Pancreas (tissue), 10 donors: ENCODE measurements around the gene NLRP1. TPM values are rescaled to one million over a fixed set of nuclear protein-coding genes. Genes with fewer than 3 reads are reported as not detected.

Experiments
- ATAC-seq, 4 donors: fragments of 200-7000 bp; cut with Tn5 transposase; one replicate each; pipeline versions ENCODE4 v1.8.0 to v1.9.1; 2020; ENCODE audit warnings: mild to moderate bottlenecking in 4 of 4, moderate library complexity in 4 of 4
- DNase-seq, 6 donors: peaks; one replicate each; pipeline ENCODE4 v3.0.0-alpha.2; 2020
- FAIRE-seq: peaks from 2 replicates; lab custom pipeline; 2012; peaks lifted over from hg19 to GRCh38; lab: Jason Lieb, UNC
- H3K27ac ChIP-seq, 4 donors: fragments of 200-600 bp; sonication (generic); 1 replicate in 3 of 4; 2 replicates in 1 of 4; pipeline versions ENCODE4 v1.5.0 to v1.8.0; 2020
- H3K27me3 ChIP-seq, 4 donors: fragments of 200-600 bp; one replicate each; pipeline ENCODE4 v1.8.0; 2021
- H3K36me3 ChIP-seq, 3 donors: fragments of 200-600 bp; sonication (generic) in 1 of 3; one replicate each; pipeline versions ENCODE4 v1.5.0 to v1.8.0; 2020 to 2021
- H3K4me1 ChIP-seq, 3 donors: fragments of 200-600 bp; one replicate each; pipeline ENCODE4 v1.8.0; 2021
- H3K4me3 ChIP-seq, 4 donors: fragments of 200-600 bp; sonication (generic) in 2 of 4; one replicate each; pipeline versions ENCODE4 v1.5.0 to v1.8.0; 2020 to 2021
- H3K9me3 ChIP-seq, 4 donors: fragments of 200-600 bp; one replicate each; pipeline ENCODE4 v1.8.0; 2021
- WGBS, 2 donors: extraction: QIAGEN DNeasy Blood & Tissue Kit; methylation state at CpG; one replicate each; pipeline ENCODE4 v1.1.7; 2013; 5-methylcytosine and 5-hydroxymethylcytosine counted together
- intact Hi-C, 3 donors: fragments of 100-400 bp; cut with DNase I; formaldehyde crosslinking; loops; one replicate each; pipeline versions ENCODE4 v1.11.1 to v1.14.2; 2022
- polyA plus RNA-seq, 2 donors: library from polyadenylated mRNA; stranded (reverse); fragments of 200-250 nt; gene quantifications; one replicate each; pipeline ENCODE4 v1.2.3, GENCODE V29; 2013
- total RNA-seq, 6 donors: library from RNA; stranded (reverse); fragmentation: NEBNext Ultra II Directional in 4 of 6; extraction: Animal tissue kit (Norgen Biotek cat#: 25700) in 4 of 6; gene quantifications; one replicate each; pipeline versions ENCODE4 v1.2.1 to v1.2.4, GENCODE V29; 2021 to 2023
- TF ChIP-seq, protein P1 (sequence below), 4 donors: fragments of 200-600 bp; sonication (generic) in 3 of 4; IDR thresholded peaks; one replicate each; pipeline versions ENCODE4 v1.5.0 to v1.8.0; 2021; ENCODE audit warnings: antibody characterized with exemption in 4 of 4
- donor health status: healthy with polysubstance abuse.
- donor health status: DM: no; HTN: no; CAD: no; lungs with moderate emphysema.
- donor health status: DM: no; HTN: no; CAD: no.
- donor health status: control.
- donor health status: control.
- donor health status: Bipolar disorder and iron deficiency.
- donor health status: DM: yes; HTN: yes; CAD: no.
- donor health status: DM: no; HTN: no; CAD: no.
- donor health status: DM: no; HTN: no; CAD: no.
- donor health status: DM: yes; HTN: yes; CAD: no.

NLRP1 gene
- total and polyA plus RNA-seq, 8 donors: 2.0 to 83.2 (median 11.1) TPM

DNA sequence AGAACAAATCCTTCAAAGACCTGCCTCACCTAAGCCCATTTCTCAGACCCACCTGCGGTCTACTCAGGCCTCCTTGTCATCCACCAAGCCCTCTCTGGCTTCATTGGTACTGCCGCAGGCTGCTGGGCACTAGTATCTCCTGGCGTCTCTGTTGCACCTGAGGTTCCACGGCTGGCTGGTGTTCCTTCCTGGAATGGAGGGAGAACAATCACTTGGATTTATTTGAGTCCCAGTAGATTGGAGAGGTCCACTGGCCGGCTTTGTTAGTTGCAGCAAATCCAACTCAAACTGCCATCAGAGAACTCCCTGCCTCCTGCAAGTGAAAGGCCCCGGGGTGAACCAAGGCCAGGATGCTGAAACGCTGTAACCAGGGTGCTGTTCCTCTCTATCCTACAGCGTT is 82.6 kb downstream of the NLRP1 start:
- H3K4me3 ChIP-seq: no peak overlapping the region
- intact Hi-C loops: no loop called here
- ATAC-seq: no peak
- no peak for FAIRE-seq
- H3K9me3 ChIP-seq: no peaks in the 10 kb centered on the region
- no peak for DNase-seq
- peaks cover 0 to 3% (median 0%) of the 10 kb centered on the region in 4 donors for H3K27me3 ChIP-seq
- no peaks in the 10 kb centered on the region for H3K4me1 ChIP-seq
- TF ChIP-seq, protein P1, sequence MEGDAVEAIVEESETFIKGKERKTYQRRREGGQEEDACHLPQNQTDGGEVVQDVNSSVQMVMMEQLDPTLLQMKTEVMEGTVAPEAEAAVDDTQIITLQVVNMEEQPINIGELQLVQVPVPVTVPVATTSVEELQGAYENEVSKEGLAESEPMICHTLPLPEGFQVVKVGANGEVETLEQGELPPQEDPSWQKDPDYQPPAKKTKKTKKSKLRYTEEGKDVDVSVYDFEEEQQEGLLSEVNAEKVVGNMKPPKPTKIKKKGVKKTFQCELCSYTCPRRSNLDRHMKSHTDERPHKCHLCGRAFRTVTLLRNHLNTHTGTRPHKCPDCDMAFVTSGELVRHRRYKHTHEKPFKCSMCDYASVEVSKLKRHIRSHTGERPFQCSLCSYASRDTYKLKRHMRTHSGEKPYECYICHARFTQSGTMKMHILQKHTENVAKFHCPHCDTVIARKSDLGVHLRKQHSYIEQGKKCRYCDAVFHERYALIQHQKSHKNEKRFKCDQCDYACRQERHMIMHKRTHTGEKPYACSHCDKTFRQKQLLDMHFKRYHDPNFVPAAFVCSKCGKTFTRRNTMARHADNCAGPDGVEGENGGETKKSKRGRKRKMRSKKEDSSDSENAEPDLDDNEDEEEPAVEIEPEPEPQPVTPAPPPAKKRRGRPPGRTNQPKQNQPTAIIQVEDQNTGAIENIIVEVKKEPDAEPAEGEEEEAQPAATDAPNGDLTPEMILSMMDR (IDR thresholded peaks at IDR 0.05): no peak
- H3K27ac ChIP-seq: no peak overlapping the region
- no peaks in the 10 kb centered on the region for H3K36me3 ChIP-seq
- 66 to 73% methylated on average over 8 of the region's 8 CpGs for WGBS, 2 donors

DNA sequence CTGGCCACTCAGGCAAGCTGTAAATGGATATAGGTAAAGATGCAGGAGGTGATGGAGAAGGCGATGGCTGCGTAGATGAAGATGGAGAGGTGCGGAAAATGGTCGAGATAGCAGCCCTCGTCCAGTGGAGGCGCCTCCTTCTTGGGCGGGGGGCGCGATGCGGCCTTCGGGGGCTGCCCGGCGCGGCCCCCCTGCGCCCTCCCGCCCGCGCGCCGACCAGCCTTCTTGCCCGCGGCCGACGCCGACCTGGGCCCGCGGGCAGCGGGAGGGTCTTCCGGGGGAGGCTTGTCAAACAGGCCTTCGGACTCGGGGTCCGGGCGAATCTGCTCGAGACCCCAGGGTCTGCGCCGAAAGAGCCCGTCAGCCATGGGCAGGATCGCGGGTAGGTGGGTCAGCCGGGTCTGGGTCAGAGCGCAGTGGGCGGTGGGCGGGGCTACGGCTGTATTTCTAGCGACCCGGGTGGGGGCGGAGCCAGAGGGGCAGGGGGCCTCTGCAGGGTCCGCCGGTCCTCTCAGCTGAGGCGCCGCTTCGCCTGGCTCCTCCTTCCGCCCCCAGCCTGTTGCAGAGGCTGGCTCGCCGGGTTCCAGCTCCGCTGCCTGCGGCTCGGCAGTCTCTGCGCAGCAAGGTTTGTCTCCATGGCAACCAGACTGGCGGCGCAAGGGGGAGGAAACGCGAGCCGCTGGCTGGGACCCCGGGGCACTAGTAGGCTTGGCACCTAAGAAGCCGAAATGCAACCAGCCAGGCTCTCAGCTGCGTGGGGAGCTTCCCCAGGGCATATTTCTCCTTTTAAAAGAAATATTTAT is 83.5 kb downstream of the NLRP1 start:
- 2% methylated on average over 40 to 67 of the region's 67 CpGs for WGBS, 2 donors
- Histone ChIP-seq H3K4me3 (peak overlapping the region; percentile 12 to 56 (median 28)), H3K27ac (no peak overlapping the region), H3K9me3 (no peaks in the 10 kb centered on the region), H3K36me3 (no peaks in the 10 kb centered on the region), H3K27me3 (peaks cover 0 to 3% (median 0%) of the 10 kb centered on the region in 4 donors), H3K4me1 (no peaks in the 10 kb centered on the region)
- intact Hi-C loops: no loop called here
- no peak for FAIRE-seq
- peak; percentile 44 to 87 (median 62) for DNase-seq
- ATAC-seq: peak; percentile 70 to 94 (median 92)
- TF ChIP-seq, protein P1 (IDR thresholded peaks at IDR 0.05): no peak

DNA sequence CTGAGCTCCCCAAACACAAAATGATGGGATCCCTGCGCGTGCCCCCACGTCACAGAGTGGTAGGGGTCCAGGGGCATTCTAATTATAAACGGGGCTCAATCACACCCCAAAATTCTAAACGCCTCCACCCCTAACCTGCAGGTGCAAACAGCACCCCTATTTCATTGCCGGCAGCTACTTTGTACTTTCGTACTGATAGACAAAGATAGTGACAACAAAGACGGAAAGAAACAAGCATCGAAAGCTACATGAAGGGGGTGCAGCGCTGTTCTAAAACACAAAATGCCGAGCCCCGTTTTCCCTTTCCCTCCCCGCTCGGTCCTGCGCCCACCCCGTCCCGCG is 84.1 kb downstream of the NLRP1 start:
- intact Hi-C loops: no loop called here
- no peaks in the 10 kb centered on the region for H3K36me3 ChIP-seq
- peaks cover 0 to 3% (median 0%) of the 10 kb centered on the region in 4 donors for H3K27me3 ChIP-seq
- H3K9me3 ChIP-seq: no peaks in the 10 kb centered on the region
- no peak for DNase-seq
- ATAC-seq: no peak
- no peak overlapping the region for H3K27ac ChIP-seq
- no peaks in the 10 kb centered on the region for H3K4me1 ChIP-seq
- H3K4me3 ChIP-seq: peak overlapping the region in 3 of 4 donors; percentile 12 to 56 (median 33)
- TF ChIP-seq, protein P1 (IDR thresholded peaks at IDR 0.05): no peak
- WGBS, 2 donors: 2 to 4% methylated on average over 18 of the region's 18 CpGs
- no peak for FAIRE-seq

DNA sequence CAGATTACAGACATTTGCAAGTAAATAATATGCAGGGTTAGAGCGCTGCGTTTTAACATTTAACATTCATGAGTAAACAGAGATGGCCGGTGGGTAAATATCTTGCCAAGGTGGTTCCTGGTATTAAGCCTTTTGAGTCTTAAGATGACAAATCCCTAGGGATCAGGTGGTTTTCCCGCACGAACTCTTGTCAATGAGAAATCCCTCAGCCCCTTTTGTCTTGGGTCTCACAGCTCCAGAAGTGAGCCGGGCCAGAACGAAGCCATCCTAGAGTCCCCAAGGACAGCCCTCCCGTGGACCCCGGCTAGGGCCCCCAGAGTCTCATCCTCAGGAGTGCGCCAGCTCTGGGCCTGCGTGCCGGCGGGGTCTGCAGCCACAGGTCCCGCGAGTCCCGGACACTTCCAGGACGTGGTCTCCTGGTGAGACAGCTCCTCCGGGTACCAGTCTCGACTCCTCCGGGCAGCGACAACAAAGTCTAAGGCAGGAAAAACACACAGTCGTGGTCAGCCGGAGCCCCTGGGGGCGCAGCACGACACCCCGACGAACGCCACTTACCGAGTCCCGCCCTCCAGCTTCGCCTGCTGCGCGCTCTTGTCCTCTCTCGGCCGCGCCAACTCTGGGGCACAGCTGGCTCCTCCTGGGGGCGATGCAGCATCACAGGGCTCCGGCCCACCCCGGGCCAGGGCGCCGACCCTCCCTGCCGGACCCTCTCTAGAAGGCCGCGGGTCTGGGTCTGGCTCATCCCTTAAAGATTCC is 84.7 kb downstream of the NLRP1 start:
- no peak for FAIRE-seq
- DNase-seq: peak in 1 of 6 donors; percentile 58
- ATAC-seq: peak in 3 of 4 donors; percentile 23 to 39 (median 35)

More for the DNA sequence above, 84.7 kb downstream of the NLRP1 start:
- intact Hi-C loops: no loop called here
- no peaks in the 10 kb centered on the region for H3K9me3 ChIP-seq
- 12% methylated on average over 44 of the region's 44 CpGs for WGBS, 2 donors
- no peaks in the 10 kb centered on the region for H3K4me1 ChIP-seq
- H3K4me3 ChIP-seq: peak overlapping the region in 2 of 4 donors; percentile 33 to 56
- H3K36me3 ChIP-seq: no peaks in the 10 kb centered on the region
- peaks cover 0 to 3% (median 0%) of the 10 kb centered on the region in 4 donors for H3K27me3 ChIP-seq
- TF ChIP-seq, protein P1 (IDR thresholded peaks at IDR 0.05): no peak
- H3K27ac ChIP-seq: no peak overlapping the region
